Measurements from ENCODE around the gene AQR.
"Not testable (repeated sequence)": the region's sequence is repeated elsewhere in the genome, so short reads cannot be mapped to it uniquely, and the experiment has no call there.

The AQR gene

DNA sequence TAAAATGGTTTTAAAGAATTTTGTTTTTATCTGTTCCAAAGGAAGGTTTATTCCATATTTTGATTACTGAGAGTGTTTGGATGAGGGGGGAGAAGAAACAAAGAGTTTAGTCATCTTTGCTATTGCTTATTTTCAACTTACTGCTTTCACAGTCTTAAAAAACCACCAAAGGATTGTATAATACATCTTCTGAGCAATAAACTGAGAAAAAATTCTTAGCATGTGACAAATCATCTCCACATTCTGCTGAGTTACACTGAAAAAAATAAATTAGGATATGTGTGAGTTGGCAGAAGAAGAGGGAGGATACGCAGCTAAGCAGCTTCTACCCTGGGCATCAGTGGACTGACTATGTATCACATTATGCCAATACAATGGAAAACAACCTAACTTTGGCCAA lies 151.0 kb downstream of the AQR start:
- DNase-seq: no peak

DNA sequence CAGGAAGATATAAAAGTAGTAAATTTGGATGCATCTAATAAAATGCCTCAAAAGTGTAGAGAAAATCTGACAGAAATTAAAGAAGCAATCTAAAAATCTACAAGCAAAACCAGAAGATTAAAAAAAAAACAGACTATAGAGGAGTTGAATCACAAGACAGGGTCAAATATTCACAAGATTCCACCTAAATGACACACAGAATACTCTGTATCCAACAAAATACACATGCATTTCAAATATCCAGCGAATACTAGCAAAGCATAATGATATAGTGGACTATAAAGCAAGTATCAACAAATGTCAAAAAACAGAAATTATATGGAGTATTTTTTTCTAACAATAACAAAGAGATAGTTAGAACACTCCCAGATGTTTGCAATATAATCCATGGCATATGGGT lies 153.7 kb downstream of the AQR start:
- no peak for DNase-seq

- DNase-seq: no peak
Measured at GRCh38 chr15:34813446-34814190, 155.9 kb downstream of the AQR start.

DNA sequence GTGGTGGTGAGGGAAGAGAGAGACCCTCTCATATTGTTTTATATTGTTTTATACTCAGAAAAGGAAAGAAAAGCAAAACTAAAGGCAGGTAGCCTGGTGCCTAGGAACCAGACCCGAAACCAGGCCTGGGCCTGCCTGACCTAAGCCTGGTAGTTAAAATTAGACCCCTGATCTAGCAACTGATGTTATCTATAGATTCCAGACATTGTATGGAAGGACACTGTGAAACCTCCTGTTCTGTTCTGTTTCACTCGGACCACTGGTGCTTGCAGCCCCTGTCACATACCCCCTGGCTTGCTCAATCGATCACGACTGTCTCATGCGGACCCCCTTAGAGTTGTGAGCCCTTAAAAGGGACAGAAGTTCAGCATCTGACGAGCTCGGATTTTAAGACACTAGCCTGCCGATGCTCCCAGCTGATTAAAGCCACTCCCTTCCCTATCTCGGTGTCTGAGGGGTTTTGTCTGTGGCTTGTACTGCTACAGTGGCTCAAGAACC lies 156.6 kb downstream of the AQR start:
- DNase-seq: not testable (repeated sequence)

DNA sequence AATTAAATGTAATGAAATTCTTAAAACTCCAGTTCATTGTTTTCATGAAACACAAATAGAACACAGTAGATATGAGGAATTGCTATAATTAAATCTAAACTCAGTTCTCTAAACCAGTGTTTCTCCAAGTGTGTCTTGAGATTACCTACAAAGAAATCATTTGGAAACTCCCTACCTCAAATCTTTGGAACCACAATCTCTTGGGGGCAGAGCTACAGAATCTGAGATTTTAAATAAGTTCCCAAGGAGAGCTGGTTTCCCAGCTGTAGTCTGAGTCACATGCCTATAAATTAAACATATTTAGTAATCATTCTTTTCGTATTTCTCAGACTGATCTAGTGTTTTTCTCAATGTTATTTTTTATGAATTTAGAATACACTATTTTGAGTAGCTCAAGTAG lies 157.2 kb downstream of the AQR start:
- DNase-seq: no peak

DNA sequence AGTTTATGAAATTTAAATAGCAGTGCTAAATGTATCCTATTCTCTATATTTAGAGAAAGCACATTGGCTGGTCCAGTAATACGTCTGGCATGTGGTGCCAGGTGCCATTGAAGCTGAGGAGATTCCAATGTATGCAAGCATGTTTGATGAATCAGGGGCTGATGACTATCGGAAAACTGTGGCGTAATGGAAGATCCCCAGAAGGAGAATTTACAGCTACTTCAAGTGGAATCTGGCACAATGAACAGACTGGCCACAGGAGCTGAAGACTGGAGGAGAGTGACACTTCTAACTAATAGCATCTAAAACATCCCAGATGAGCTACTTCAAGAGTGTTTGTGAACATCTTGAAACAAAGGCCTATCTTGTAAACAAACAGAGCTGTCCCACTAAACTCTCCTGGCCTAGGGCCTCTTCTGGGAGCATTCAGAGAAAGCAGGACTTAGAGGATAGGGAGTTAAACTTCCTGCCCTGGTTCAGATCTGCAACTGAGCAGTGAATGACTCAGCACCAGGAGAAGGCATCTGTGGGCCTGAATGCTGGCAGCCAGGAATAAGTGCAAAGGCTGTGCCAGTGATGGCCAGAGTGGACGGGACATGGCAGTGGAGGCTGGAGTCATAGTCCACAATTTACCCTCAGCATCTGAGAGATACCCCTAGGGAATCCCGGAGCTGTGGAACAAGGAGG lies 159.0 kb downstream of the AQR start:
- no peak for DNase-seq

GRCh38 chr15:34809186-34809585 lies 160.4 kb downstream of the AQR start:
- DNase-seq: no peak

DNA sequence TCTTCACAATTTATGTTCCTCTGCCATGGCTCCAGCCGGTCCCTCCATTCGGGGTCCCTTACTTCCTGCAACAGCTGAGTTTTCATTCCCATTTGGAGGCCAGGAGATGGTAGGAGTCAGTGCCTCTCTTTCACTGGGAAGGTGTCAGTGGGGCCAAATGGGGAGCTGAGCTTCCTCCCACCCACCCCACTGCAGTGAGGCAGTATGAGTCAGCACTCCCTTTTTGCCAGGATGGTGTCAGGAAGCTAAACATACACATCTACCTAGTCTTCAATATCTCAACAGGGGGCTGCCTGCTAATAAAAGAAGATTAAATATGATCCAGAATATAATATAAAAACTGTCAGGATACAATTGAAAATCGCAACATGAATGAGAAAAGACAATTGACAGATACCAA lies 161.5 kb downstream of the AQR start:
- no peak for DNase-seq

- not testable (repeated sequence) for DNase-seq
Measured at GRCh38 chr15:34807241-34807640, 162.3 kb downstream of the AQR start.

DNA sequence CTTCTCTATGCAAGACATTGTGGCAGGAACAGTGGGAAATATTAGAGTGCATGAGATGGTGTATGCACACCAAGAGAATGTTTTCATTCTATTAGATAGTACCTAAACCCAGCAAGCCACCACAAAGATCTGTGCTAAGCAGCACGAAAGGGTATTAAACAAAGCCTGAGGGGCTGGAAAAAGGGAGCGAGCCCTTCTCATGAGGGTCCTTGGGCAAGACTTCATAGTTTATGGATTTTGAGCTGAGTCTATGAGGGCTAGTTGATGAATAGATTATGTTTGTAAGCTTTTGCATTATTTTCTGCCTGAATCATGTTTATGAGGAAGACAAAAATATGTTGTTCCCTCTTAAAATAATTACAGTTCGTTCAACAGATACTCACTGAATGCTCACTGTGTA lies 164.8 kb downstream of the AQR start:
- no peak for DNase-seq

- DNase-seq: no peak
Measured at GRCh38 chr15:34804113-34804512, 165.4 kb downstream of the AQR start.

DNA sequence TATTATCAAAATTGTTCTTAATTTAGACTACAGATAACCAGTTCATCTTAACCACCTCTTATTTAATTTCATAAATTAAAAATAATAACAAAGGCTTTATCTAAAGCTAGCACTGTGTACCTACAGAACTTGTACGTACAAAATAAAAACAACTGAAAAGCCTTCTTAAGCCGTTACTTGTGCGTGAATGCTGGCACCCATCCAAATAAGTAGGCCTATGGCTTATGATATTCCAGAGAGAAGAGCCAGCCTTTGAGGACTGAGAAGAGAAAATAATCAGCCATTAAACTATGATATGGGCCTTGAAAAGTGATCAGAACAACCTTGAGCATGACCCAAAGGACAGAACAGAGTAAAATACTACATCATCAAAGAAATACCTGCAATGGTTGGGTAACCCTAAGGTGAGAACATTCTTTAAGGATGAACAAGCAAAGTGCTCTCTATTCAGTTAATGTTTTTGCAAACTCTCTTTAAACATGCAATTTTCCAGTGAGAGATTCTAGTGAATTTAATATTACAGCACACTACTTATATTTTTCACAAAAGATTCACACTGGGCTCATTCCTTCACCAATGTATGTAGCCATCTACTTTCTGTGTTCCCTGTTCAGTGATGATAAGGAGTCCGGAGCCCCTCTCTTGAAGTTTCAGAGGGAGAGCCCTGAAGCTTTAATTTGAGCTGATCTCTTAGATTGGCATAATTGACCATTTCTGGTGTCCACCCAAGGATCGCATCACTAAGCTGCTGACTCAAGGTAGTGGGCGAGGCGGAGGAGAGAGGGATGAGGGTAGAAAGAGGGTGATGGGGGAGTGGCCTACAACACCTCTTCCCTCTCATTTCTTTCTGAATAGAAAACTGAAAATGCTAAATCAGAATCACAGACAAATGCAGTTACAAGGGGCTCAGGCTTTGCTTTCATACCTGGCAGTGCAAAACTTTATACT lies 166.5 kb downstream of the AQR start:
- DNase-seq: no peak

- DNase-seq: no peak
Measured at GRCh38 chr15:34802371-34802770, 167.2 kb downstream of the AQR start.
